Measurements from ENCODE around the gene OSBP2.
A peak's percentile ranks its signal among the peaks of the same experiment; 100 is the strongest.
"Not testable (repeated sequence)": the region's sequence is repeated elsewhere in the genome, so short reads cannot be mapped to it uniquely, and the experiment has no call there.

The OSBP2 gene

GRCh38 chr22:30721741-30722140 lies 27.1 kb downstream of the OSBP2 start:
- no peak for DNase-seq

- DNase-seq, result no peak
Measured at GRCh38 chr22:30728826-30729225, 34.2 kb downstream of the OSBP2 start.

DNA sequence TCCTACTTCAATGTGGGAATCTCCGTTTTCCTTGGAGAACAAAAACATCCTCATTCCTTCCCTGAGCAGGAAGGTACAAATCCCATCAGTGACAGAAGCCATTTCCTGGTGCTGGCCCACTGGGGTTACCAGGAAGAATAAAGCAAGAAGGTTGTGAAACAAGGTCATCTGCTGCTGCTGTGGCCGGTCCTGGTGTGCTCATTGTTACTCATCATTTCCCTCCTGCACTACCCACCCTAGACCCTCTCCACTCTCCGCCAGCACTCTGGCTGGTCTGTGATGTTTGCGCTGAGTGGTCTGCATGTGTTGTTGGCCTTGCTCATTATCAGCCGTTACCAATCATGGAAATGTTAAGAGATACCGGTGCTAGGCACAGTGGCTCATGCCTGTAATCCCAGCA lies 37.0 kb downstream of the OSBP2 start:
- no peak for DNase-seq

- DNase-seq, result no peak
Measured at GRCh38 chr22:30732426-30732825, 37.8 kb downstream of the OSBP2 start.

DNA sequence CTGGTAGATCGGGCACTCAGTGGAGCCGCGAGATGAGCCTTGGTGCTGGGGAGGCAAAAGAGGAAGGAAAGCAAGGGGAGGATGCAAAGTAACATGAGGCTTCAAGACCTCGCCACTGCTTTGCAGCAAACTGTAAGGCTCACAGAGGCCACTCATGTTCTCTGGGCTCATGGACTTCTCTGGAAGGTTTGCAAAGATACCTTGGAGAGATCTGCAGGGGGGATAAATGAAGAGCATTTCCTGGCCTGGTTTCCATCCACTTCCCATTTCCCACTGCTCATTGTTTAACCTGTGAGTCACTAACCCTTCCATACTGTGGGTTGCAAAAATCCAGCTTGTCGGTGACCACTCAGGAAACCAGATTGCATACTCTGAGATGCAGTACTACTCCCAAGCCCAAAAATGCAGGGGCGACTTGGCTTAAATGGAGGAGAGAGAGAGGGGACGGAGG lies 38.5 kb downstream of the OSBP2 start:
- no peak for DNase-seq

GRCh38 chr22:30740007-30740406 lies 45.3 kb downstream of the OSBP2 start:
- DNase-seq, result not testable (repeated sequence)

DNA sequence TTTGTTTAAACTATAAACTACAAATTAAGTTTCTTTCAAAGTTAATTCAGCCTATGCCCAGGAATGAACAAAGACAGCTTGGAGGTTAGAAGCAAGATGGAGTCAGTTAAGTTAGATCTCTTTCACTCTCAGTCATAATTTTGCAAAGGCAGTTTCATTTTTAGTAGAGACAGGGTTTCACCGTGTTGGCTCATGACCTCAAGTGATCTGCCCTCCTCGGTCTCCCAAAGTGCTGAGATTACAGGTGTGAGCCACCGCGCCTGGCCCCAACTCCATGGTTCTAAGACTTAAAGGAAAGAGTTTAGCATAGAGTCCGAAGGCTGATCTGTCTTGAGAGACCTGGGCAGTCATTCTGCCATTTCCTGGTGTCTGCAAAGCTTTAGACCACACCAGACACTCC lies 45.8 kb downstream of the OSBP2 start:
- not testable (repeated sequence) for DNase-seq

GRCh38 chr22:30742291-30743256 lies 47.9 kb downstream of the OSBP2 start:
- no peak for DNase-seq

GRCh38 chr22:30743257-30744020 lies 48.8 kb downstream of the OSBP2 start:
- no peak for DNase-seq

DNA sequence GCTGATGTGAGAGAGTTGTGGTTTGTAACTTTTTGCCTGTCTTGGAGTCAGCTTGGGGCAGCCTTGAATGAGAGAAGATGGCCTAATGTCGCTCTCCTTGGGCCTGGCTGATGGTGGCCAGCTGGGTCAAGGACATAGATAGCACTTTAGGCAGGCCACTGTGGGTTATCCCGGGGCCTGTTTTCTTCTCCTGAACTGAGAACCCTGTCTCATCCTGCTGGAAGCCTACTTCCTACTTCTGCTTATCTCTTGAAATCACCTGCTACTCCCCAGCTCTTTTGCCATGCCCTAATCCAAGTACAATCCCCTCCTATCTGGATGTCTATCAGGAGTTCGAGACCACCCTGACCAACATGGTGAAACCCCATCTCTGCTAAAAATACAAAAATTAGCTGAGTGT lies 49.5 kb downstream of the OSBP2 start:
- no peak for DNase-seq

DNA sequence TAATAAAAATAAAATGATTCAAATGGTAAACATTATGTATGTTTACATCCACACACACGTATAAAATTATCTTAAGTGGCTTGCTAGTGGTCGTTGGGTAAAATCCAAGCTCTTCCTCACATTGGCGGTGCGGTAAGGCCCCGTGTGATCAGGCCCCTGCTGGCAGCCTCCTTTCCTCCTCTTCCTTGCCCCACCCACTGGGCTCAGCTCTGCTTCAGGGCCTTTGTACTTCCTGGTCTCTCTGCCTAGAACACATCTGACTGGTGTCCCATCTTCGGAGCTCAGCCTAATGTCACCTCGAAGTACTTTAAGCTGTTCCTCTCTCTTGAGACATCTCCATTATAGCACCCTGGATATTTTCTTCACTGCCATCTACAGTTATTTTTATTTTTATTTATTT lies 52.8 kb downstream of the OSBP2 start:
- DNase-seq, result no peak

DNA sequence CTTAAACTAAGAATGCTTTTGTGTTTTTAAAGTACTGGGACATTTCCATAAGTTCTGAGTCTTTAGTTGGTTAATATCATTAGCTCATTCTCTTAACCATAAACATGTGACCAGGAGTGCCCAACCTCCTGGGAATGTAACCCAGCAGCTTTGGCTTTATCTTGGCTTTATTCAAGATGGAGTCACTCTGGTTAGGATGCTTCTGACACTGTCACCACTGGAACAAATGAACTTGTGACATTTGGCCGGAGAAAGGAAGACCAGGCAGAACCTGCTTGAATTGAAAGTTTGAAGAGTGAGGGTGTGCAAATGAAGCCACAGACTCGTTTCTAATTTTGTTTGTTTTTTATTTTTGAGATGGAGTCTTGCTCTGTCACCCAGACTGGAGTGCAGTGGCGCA lies 54.6 kb downstream of the OSBP2 start:
- no peak for DNase-seq

DNA sequence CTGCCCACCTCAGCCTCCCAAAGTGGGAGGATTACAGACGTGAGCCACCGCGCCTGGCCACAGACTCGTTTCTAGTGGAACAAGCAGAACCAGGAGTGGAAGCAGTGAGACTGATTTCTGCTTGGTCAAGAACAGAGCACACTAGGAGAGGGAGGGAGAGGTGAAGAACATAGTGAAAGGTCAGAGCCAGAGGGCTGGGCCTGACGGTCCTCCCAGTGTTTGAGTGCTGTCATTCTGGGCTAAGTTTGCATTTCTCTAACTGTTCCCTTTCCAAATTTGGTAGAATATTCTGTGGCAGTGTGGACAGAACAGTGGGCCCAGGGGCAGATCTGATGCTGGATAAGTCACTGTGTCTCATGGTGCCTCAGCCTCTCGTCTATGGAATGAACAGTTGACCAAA lies 55.2 kb downstream of the OSBP2 start:
- no peak for DNase-seq

- DNase-seq, result no peak
Measured at GRCh38 chr22:30751529-30751928, 56.9 kb downstream of the OSBP2 start.

DNA sequence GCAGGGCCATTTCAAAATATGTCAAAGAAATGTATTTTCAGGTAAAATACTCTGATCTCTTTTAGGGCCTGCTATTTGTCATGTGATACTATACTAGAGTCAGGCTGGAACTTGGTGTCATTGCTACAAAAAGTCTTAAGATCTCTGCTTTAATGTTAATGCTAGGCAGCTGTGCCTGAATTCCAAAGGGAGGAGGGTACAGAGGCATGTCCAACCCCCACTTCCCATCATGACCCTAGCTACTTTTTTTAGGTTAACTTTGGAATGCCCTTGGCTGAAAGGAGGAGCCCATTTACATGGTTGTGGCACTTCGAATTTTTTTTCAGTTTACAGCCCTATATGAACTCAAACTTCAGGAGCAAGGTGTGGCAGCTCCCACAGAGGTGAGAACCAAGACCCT lies 58.1 kb downstream of the OSBP2 start:
- DNase-seq, result no peak

DNA sequence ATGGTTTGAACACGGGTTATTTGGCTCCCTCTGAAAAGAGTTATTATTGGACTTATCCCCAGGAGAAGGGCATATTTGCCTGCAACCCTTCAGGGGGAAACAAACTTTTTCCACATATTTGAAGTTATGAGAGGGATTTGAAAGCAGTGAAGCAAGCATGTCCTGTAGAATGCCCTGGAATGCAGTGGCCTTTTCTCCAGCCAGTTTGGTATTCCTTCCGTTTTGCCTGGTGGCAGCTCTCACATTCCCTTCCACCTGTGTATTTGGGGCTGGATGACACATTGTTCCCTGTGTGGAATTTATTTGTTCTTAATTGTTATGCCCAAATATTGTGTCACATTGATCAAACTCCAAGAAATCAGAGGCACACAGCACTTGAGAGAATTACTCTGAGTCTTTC lies 59.0 kb downstream of the OSBP2 start:
- no peak for DNase-seq

GRCh38 chr22:30754521-30754920 lies 59.8 kb downstream of the OSBP2 start:
- no peak for DNase-seq

- DNase-seq, result peak; percentile 34
Measured at GRCh38 chr22:30754971-30755758, 60.5 kb downstream of the OSBP2 start.

DNA sequence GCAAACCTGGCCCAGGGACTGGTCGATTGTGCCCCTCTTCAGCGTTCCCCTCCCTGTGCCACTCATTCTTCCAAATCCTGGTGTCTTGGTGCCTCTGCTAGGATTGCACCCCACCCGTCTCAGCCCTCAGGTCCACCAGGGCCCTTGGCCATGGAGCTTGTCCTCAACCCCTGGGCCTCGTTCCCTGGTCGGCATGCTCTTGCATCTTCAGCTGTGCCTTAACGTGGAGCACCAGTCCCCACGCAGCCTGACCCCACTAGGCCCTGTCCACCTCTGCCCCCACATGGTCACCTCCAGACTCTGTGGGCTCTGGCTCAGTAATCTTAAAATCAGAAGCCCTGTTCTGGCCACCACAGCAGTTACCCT lies 61.1 kb downstream of the OSBP2 start:
- no peak for DNase-seq

DNA sequence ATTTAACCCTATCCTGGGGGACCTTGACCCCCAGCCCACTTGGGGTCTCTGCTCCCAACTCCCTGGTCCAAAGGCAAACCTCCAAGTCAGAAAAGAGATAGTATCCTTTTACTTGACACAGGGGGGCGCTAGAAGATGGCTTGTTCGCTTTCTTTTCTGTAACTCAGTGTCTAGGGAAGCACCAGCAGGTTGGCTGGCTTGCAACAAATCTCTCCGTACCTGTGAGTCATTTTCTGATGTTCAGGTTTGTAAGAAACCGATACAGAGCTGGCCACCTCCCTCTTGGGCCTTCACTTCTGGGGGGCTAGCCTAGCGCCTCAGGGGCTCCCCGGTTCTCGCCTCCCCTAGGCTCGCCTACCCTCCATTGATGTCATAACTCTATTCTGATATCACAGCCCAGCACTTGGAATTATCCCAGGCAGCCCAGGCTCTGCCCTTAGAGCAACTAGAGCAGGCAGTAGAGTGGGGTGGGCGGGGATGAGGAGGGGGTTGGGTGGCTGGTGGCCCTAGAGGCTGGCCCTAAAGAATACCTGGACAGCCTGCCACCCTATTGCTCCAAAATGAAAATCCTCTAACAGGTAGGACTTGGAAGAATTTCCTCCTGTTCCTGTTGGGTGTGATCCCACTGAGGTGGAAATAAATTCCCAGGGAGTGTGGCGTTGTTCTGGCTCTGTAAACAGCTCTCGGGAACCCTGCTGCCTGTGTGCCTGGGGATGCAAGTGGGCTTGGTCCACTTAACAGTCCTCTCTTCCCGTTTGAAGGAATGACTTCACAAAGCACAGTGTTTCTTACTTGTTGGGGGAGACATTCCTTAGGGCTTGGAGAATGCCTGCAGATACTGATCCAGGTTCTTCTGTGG lies 69.4 kb downstream of the OSBP2 start:
- DNase-seq, result peak; percentile 28

- no peak for DNase-seq
Measured at GRCh38 chr22:30767661-30768060, 73.0 kb downstream of the OSBP2 start.

DNA sequence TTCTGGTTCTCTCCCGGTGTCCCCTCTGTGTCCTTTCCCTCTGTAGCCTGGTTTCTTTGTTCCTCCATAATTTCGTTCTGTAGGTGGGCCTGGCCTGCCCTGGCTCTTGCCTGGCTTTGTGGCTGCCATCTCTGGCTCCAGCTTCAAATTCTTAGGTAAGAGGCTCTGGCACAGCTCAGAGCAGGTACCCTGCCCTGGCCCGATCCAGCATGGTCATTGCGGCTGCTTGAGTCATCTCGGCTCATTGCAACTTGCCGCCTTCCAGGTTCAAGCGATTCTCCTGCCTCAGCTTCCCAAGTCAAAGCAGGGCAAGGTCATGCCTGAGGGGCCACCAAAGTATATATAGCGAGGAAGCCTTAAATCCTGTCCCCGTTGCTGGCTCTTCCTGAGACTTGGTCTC lies 76.0 kb downstream of the OSBP2 start:
- DNase-seq, result no peak

Data from activated CD4-positive, alpha-beta T cell treated with anti-CD3 and anti-CD28 coated beads, Interleukin-2, amount 50 U/mL, for 1 hour (primary cell).